ENCODE results near the gene DMTF1.

- TF ChIP-seq MYC (IDR thresholded peaks at IDR 0.05; ENCODE audit: low read depth, low read length) (peak; percentile 90), MYC (CRISPR knock-in tag; IDR thresholded peaks at IDR 0.05; ENCODE audit: borderline replicate concordance, low read depth) (peak; percentile 35; the same call in 1 of the 2 replicates), POLR3A (IDR thresholded peaks at IDR 0.05; ENCODE audit: borderline replicate concordance, extremely low read depth, insufficient read depth, insufficient read length) (no peak), HDAC2 (IDR thresholded peaks at IDR 0.05) (peak; percentile 71; the same call in 1 of the 2 replicates), ZNF785 (CRISPR knock-in tag; IDR thresholded peaks at IDR 0.05) (no peak), THRAP3 (IDR thresholded peaks at IDR 0.05; ENCODE audit: borderline replicate concordance) (no peak), ARHGAP35 (IDR thresholded peaks at IDR 0.05; ENCODE audit: partially characterized antibody) (no peak)
Measured at GRCh38 chr7:87219545-87220025, 67.3 kb downstream of the DMTF1 start, which contains the start of gene TMEM243.

Measured in K562 (cell line).